Measurements from ENCODE around the gene CPA2.
A peak's percentile ranks its signal among the peaks of the same experiment; 100 is the strongest.

CPA2 gene

DNA sequence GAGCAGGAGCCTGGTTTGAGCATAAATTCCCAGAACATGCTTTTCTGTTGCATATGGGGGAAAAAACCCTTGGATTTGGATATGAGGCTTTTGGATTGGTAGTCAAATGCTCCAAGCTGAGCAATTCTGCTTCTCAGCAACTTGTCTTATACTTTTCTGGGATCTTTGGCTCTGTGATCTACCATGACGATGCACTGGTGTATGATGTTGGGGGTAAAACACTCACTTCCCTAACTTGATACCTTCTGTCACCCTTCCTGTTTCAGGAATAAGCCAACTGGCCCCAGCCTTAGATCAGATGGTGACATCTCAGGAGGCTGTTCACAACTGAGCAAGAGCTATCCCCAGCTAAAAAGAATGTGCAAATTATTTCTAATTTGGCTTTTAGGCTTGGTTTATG is 13.2 kb downstream of the CPA2 start:
- DNase-seq (ENCODE audit: low read depth) = no peak

DNA sequence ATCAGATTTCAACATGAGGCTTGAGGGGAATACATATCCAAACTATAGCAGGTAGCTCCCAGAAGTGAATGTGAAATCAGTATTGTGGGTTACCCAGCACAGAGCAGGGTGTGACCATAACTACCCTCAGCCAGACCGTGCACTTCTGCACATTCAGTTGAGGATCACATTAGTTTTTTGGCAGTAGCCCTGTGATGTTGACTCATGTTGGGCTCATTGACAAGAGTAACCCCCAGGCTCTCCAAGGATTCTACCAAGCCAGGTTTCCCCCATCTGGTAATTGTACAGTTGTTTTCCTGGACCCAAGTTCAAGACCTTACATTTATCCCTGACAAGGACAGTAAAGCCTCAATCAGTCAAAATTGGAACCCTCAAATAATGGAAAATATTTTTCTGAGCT is 14.6 kb downstream of the CPA2 start:
- peak; percentile 47 for DNase-seq (ENCODE audit: low read depth)

GRCh38 chr7:130286881-130287280 is 20.2 kb downstream of the CPA2 start:
- DNase-seq (ENCODE audit: low read depth) = no peak

GRCh38 chr7:130288168-130288567 is 21.5 kb downstream of the CPA2 start:
- DNase-seq (ENCODE audit: low read depth) = no peak

- no peak for DNase-seq (ENCODE audit: low read depth)
Measured at GRCh38 chr7:130288829-130289228, 22.2 kb downstream of the CPA2 start.

DNA sequence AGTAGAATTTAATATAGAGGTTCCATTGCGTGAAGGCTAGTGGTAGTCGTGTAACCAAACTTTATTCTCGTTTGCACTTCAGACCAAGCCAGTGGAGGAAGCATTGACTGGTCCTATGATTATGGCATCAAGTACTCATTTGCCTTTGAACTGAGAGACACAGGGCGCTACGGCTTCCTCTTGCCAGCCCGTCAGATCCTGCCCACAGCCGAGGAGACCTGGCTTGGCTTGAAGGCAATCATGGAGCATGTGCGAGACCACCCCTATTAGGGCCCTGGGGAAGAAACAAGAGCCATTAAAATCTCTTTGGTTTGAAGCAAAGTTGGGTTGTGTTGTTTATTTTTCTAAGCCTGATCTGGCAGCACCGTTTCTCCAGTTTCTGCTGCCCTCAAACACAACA is 22.8 kb downstream of the CPA2 start:
- no peak for DNase-seq (ENCODE audit: low read depth)

DNA sequence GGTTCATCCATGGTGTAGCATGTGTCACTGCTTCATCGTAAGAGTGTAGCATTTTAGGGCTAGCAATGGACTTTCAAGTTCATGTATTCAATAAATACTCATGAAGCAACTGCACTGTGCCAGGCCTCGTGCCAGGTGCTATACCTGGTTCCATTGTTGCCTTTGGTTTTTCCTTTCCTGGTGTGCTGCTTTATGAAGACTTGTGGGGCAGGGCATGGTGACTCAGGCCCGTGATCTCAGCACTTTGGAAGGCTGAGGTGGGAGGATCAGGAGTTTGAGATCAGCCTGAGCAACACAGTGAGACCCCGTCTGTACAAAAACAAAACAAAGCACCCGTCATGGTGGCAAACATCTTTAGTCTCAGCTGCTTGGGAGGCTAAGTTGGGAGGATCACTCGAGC is 24.1 kb downstream of the CPA2 start:
- DNase-seq (ENCODE audit: low read depth) = peak; percentile 66

DNA sequence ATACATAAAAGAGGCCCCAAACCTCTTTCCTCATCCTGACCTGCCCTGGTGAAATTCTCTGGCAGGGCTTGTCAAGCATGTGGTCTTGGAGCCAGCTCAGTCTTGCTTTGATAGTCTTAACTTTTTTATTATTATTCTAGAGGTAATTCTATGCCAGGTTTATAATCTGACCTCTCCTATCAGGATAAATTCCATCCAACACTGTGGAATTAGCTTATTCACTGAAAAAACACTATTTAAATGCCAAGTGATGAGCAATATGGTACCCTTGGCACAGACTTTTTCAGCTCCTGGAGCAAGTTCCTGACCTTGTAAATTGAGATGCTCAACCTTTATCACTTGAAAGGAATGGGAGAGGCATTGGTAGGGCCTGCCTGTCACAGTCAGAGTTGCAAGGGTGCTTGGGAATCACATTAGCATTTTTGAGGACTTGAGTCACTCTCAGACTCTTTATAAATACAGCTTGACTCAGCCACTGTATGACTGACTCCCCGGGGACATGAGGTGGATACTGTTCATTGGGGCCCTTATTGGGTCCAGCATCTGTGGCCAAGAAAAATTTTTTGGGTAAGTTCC is 26.1 kb downstream of the CPA2 start, which contains the start of gene CPA4:
CPA4 (plus strand) TSS at position 480 of the 576 bp plus-strand sequence; CDS start at position 500, 20 bp downstream.
- DNase-seq (ENCODE audit: low read depth) = peak; percentile 99

GRCh38 chr7:130293521-130293920 is 26.9 kb downstream of the CPA2 start:
- DNase-seq (ENCODE audit: low read depth) = no peak

DNA sequence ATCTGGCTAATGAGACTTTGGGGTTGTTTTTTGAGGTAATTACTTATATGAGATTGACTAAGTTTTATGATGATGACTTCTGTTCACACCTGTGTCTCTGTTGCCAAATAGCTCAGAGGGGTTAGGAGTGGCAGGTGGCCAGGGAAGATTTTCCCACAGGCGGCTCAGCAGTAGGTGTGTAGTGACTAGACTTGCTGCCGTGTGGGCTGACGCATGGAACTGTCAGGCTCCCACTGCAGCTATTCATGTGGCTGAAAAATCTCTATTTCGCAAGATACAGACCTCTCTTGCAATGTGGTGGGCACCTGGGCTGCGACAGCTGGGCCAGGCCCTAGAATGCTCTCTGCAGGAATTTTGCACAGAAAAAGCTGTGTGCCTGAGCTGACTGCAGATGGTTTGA is 27.7 kb downstream of the CPA2 start:
- DNase-seq (ENCODE audit: low read depth) = peak; percentile 50

DNA sequence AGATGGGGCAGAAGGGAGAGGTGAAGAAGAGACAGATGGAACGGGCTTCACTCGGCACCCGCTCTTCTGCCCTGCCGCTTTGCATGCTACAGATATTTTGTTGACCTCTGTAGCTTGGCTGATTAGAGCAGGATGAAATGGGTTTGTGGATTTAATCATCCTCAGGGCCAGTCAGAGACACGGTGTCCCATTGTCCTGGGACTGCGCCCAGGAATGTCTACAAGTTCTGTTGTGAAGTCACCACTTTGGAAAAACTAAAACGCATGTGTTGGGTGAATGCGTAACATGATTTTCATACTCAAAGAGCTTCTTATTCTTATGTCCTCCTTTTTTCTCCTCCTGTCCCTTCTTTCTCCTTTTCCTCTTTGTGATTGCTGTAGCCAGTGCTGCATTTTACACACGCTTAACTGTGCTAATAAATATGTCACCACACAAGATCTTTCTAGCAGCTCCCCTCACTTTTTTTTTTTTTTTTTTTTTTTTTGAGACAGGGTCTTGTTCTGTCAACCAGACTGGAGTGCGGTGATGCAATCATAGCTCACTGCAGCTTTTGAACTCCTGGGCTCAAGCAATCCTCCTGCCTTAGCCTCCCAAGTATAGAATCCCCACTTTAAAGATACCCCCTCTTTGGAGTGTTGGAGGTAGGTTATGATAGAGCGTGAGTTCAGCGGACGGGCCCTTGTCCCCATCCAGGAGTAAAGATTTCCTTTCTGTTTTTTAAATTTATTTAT is 29.7 kb downstream of the CPA2 start:
- peak; percentile 66 for DNase-seq (ENCODE audit: low read depth)

GRCh38 chr7:130297628-130298543 is 31.2 kb downstream of the CPA2 start:
- no peak for DNase-seq (ENCODE audit: low read depth)

- no peak for DNase-seq (ENCODE audit: low read depth)
Measured at GRCh38 chr7:130298544-130299326, 32.1 kb downstream of the CPA2 start.

DNA sequence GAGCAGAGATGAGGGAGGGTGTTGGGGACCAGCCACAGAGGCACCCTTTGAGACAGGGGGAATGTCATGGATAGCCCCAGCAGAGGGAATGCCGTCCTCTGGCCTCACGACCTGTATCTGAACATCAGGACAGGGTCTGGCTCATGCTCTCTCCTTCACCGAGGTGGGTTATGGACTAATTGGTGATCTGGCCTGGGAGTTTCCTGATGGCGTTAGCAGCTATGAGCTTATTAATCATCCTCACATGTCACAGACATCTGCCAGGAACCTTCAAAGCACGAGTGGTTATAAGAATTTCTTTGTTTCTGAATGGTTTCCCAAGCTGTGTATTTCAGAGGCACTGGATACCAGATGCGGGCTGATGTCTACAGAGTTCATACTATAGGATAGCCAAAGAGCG is 33.2 kb downstream of the CPA2 start:
- no peak for DNase-seq (ENCODE audit: low read depth)

DNA sequence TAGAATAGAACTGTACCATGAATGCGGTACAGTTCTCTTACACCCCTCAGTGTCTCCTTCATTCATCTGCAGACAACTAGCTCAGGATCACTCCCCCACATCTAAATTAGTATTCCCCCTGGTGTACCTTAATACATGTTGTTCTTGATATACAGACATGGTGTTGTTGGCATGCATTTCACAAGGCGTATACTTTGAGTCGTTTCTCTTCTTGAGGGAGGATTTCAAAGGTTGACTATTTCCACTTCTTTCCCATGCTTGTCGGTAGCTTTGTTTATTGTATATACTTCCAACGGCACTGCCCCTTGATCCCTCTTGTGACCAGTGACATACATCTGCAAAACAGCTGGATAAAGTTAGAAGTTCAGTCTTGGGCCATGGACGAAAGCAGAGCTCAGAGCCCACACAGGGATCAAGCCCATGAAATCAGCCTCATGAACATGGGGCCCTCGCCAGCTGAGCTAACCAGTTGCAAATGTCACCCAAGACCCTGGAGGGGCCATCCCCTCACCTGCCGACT is 34.9 kb downstream of the CPA2 start:
- no peak for DNase-seq (ENCODE audit: low read depth)

DNA sequence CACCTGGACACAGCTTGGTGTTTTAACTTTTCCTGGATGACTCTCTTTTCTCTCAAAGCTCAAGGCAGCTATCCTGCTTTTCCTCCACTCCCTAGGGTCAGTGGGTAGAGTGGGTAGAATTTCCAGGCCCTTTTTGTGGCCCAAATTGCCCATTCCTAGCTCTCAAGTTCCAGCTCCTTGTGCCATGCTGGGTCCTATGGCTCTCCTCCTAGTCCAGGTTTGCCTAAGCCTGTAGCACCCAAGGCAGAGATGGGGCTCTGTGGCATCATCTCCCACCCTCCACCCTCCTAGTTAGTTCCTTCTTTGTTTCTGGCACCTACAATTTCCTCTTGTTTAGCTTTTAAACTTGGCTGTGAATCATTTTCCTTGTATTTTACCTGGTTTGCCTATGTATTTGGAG is 36.0 kb downstream of the CPA2 start:
- no peak for DNase-seq (ENCODE audit: low read depth)

GRCh38 chr7:130303127-130303526 is 36.5 kb downstream of the CPA2 start:
- DNase-seq (ENCODE audit: low read depth) = no peak

- DNase-seq (ENCODE audit: low read depth) = no peak
Measured at GRCh38 chr7:130303551-130303950, 36.9 kb downstream of the CPA2 start.

DNA sequence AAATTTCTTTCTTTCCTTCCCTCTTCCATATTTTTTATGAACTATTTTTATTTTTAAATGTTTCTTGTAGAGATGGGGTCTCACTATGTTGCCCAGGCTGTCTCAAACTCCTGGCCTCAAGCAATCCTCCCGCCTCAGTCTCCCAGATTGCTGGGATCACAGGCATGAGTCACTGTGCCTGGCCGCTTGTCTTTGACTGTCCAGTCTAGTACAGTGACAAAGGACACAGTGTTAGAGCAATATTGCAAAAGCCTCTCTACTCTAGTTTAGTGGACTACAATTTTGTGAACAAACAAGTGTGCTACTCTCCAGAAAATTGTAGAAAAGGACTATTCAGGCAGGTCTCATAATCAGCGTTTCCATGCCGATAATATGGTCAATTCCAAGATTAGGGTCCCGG is 37.3 kb downstream of the CPA2 start:
- DNase-seq (ENCODE audit: low read depth) = no peak

DNA sequence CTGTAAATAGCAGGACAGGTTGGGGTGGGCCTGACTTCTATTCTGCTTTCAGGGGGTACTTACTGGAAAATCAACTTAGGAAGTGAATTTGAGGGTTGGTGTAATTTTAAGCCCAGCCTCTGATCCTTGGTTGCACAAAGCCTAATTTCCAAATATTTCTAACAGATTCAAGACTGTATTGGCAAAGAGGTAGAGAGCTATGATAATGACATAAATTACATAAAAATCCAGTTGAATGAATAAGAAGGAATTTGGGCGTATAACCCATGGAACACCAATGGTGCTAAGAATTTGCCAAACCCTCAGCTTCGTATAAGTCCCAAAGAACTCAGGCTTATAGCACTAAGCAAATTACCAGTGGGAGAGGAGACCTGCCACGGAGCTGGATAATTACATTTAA is 38.2 kb downstream of the CPA2 start:
- DNase-seq (ENCODE audit: low read depth) = no peak

GRCh38 chr7:130305433-130306042 is 38.9 kb downstream of the CPA2 start:
- no peak for DNase-seq (ENCODE audit: low read depth)
